Right lobe of liver (tissue), 6 donors: ENCODE data around the gene ANKRD11. TPM values are rescaled to one million over a fixed set of nuclear protein-coding genes. Genes with fewer than 3 reads are reported as not detected.

Experiments used
- ATAC-seq, 4 donors: fragments of 200-7000 bp; cut with Tn5 transposase; one replicate each; pipeline ENCODE4 v1.9.1; 2020; ENCODE audit warnings: mild to moderate bottlenecking in 4 of 4, moderate library complexity in 4 of 4
- DNase-seq, 3 donors: peaks; one replicate each; pipeline ENCODE4 v3.0.0-alpha.2; 2020
- H3K27ac ChIP-seq, 3 donors: fragments of 200-600 bp; one replicate each; pipeline ENCODE4 v1.8.0; 2022
- H3K27me3 ChIP-seq, 2 donors: fragments of 200-600 bp; one replicate each; pipeline ENCODE4 v1.8.0; 2022
- H3K36me3 ChIP-seq, 4 donors: fragments of 200-600 bp; sonication (generic) in 1 of 4; one replicate each; pipeline versions ENCODE4 v1.5.1 to v1.8.0; 2017 to 2022; ENCODE audit warnings: control low read depth in 1 of 4
- H3K4me1 ChIP-seq, 4 donors: fragments of 200-600 bp; sonication (generic) in 1 of 4; one replicate each; pipeline versions ENCODE4 v1.5.1 to v1.8.0; 2017 to 2022; ENCODE audit warnings: control low read depth in 1 of 4
- H3K4me3 ChIP-seq, 3 donors: fragments of 200-600 bp; one replicate each; pipeline ENCODE4 v1.8.0; 2022
- H3K9me3 ChIP-seq, 4 donors: fragments of 200-600 bp; sonication (generic) in 1 of 4; one replicate each; pipeline versions ENCODE4 v1.5.1 to v1.8.0; 2017 to 2022; ENCODE audit warnings: control low read depth in 1 of 4
- POLR2A ChIP-seq: fragments of 450-650 bp; IDR thresholded peaks from one replicate; pipeline ENCODE4 v1.6.1; 2017; ENCODE audit warnings: antibody characterized with exemption, mild to moderate bottlenecking
- WGBS: methylation state at CpG from one replicate; pipeline ENCODE4 v1.1.6; 2018; ENCODE audit warnings: low coverage, low lambda C conversion rate; ENCODE audit not compliant: insufficient coverage; ENCODE audit errors: missing lambda C conversion rate; 5-methylcytosine and 5-hydroxymethylcytosine counted together
- intact Hi-C, 2 donors: fragments of 100-400 bp; cut with DNase I; formaldehyde crosslinking; loops; one replicate each; pipeline versions ENCODE4 v1.11.2 to v1.14.1; 2022
- total RNA-seq, 6 experiments: library from RNA; depleted of rRNA in 2 of 6; stranded (reverse); fragments of >200 nt in 2 of 6; fragmentation: NEBNext Ultra II Directional in 3 of 6; extraction: Animal tissue kit (Norgen Biotek cat#: 25700) in 3 of 6; gene quantifications; one replicate each; pipeline versions ENCODE4 v1.1.0 to v1.2.4, GENCODE V29; 2016 to 2023
- TF ChIP-seq, protein P1 (sequence below), 4 donors: fragments of 200-600 bp in 3 of 4; fragments of 450-650 bp in 1 of 4; IDR thresholded peaks; one replicate each; pipeline versions ENCODE4 v1.5.1 to v1.8.0; 2016 to 2022; ENCODE audit warnings: antibody characterized with exemption in 4 of 4, mild to moderate bottlenecking in 2 of 4
- donor health status: DM: no; HTN: yes; CAD: no.
- donor health status: DM: no; HTN: no; CAD: no.
- donor health status: DM: no; HTN: no; CAD: no.
- donor health status: DM: no; HTN: yes; CAD: no.
- donor health status: DM: no; HTN: yes; CAD: no.

ANKRD11 gene
- total RNA-seq, 6 experiments from 2014 or later, result 26.2 to 65.8 (median 41.6) TPM

DNA sequence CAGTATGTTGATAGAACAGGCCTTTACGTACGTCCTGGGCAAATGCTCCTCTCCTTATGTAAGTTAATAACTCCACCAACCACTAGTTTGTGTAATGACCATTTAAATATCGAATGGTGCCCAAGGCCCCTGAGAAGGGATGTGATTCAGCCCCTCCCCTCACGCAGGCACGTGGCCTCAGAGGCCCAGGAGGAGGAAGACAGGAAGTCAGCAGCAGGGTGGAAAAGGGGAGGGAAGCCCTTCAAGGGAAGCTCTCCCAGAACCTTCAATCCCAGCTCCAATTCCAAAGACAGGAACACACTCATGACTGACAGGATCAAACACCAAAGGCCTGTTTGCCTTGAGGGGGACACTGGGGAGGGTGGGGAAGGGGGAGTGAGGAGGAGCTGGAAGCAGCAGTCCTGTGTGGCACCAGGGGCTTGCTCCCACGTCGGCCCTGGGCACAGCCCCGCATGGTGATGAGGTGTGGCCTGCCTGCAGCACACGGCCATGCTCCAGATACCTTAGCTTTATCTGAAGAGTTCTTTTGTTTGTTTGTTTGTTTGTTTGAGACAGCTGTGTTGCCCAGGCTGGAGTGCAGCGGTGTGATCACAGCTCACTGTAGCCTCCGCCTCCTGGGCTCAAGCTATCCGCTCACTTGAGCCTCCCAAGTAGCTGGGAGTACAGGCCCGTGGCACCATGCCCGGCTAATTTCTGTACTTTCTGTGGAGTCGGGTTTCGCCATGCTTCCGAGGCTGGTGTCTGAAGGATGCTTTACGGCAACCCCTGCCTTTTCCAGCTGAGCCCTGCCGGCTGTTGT is 167.8 kb downstream of the ANKRD11 start:
- Histone ChIP-seq H3K27ac (no peak overlapping the region), H3K27me3 (no peaks in the 10 kb centered on the region), H3K4me1 (peaks cover 0 to 43% (median 14%) of the 10 kb centered on the region in 4 donors), H3K9me3 (no peaks in the 10 kb centered on the region), H3K4me3 (no peak overlapping the region), H3K36me3 (no peaks in the 10 kb centered on the region)
- intact Hi-C loops, result no loop called here
- TF ChIP-seq, protein P1, sequence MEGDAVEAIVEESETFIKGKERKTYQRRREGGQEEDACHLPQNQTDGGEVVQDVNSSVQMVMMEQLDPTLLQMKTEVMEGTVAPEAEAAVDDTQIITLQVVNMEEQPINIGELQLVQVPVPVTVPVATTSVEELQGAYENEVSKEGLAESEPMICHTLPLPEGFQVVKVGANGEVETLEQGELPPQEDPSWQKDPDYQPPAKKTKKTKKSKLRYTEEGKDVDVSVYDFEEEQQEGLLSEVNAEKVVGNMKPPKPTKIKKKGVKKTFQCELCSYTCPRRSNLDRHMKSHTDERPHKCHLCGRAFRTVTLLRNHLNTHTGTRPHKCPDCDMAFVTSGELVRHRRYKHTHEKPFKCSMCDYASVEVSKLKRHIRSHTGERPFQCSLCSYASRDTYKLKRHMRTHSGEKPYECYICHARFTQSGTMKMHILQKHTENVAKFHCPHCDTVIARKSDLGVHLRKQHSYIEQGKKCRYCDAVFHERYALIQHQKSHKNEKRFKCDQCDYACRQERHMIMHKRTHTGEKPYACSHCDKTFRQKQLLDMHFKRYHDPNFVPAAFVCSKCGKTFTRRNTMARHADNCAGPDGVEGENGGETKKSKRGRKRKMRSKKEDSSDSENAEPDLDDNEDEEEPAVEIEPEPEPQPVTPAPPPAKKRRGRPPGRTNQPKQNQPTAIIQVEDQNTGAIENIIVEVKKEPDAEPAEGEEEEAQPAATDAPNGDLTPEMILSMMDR (IDR thresholded peaks at IDR 0.05), result no peak
- TF ChIP-seq POLR2A, result no peak
- DNase-seq (peak in 2 of 3 donors; percentile 23 to 50), ATAC-seq (peak in 2 of 4 donors; percentile 6 to 8)
- WGBS, result 59% methylated on average over 17 of the region's 19 CpGs

DNA sequence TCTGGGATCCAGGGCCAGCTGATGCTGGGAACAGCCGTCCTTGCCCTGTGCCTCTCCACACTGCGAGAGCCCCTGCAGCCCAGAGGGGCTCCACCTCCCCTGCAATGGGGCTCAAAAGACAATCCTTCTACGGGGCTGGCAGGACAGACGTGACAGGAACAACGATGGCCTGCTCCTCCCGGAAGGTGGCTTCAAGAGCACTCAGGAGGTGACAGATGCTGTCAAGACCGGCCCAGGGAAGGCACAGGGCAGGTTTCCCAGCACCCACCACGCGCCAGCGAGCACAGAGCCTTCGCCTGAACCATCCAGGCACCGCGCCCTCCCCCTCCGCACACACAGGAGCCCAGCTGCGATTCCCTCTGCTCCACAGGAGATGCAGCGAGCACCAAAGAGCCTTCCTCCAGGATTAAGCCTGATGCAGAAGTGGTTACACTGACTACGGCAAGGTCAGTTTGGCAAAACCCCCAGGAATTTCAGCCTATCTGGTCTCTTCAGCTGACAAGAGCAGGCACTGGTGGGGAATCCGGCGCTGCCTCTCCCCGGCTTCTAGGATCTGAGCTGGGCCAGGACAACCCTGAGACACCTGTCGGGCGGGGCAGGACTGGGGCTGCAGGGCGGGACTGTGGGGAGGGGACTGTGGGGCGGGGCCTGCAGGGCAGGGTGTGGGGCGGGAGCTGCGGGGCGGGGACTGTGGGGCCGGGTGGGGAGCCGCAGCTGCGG is 169.4 kb downstream of the ANKRD11 start:
- intact Hi-C loops, result no loop called here
- Histone ChIP-seq H3K9me3 (no peaks in the 10 kb centered on the region), H3K4me1 (peaks cover 0 to 35% (median 14%) of the 10 kb centered on the region in 4 donors), H3K27me3 (no peaks in the 10 kb centered on the region), H3K27ac (peak overlapping the region; percentile 10 to 67 (median 29)), H3K4me3 (no peak overlapping the region), H3K36me3 (no peaks in the 10 kb centered on the region)
- peak in 1 of 3 donors; percentile 54 for DNase-seq
- WGBS, result 75% methylated on average over 8 of the region's 30 CpGs
- ATAC-seq, result peak; percentile 1 to 5 (median 2)
- no peak for TF ChIP-seq POLR2A
- TF ChIP-seq, protein P1 (IDR thresholded peaks at IDR 0.05), result no peak

DNA sequence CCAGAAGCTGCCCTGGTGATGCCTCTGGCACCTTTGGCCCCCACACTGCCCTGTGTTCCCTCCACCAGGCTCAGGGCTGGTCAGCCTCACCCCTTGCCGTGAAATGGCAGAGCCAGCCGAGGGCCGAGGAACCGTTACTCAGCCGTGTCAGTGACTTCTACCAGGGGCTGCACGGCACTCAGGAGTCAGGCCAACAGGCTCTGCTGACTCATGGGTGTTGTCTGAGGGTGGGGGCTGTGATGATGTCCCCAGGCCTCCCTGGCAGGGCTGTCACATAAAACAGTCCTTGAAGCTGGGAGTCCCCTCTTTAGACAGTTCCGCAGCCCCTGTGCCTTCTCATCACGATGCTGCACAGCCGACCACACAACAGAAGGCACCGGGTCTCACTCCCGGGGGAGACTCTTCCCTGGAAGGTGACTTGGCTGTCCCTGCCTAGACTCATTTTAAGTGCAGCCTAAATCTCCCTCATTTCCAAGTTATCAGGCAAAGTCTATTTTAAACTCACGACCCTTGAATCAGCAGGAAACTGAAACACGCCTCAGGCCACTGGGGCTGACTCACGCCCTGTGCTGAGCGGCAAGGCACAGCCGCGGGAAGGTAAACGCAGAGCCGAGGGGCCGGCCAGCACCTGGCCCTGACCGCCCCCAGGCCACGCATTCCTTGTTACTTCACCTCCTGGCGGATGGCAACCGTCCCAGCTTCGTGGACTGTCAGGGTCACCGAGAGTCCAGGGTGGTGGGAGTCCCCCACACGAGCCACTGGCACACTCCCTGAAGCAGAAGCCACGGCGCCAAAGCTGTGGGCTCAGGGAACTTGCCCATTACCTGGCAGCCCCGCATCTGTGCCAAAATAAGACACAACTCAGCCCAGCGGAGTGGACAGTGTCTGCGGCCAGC is 170.2 kb downstream of the ANKRD11 start:
- H3K9me3 ChIP-seq, result no peaks in the 10 kb centered on the region
- DNase-seq (peak in 2 of 3 donors; percentile 69 to 79), ATAC-seq (peak; percentile 65 to 77 (median 66))
- peak overlapping the region; percentile 10 to 67 (median 29) for H3K27ac ChIP-seq
- no peak for TF ChIP-seq POLR2A
- TF ChIP-seq, protein P1 (IDR thresholded peaks at IDR 0.05), result no peak
- whole genome bisulfite sequencing, result 17% methylated on average over 19 of the region's 32 CpGs
- H3K27me3 ChIP-seq, result no peaks in the 10 kb centered on the region
- H3K4me3 ChIP-seq, result no peak overlapping the region
- intact Hi-C loops, result no loop called here
- H3K4me1 ChIP-seq, result peaks cover 0 to 30% (median 14%) of the 10 kb centered on the region in 4 donors
- H3K36me3 ChIP-seq, result no peaks in the 10 kb centered on the region

DNA sequence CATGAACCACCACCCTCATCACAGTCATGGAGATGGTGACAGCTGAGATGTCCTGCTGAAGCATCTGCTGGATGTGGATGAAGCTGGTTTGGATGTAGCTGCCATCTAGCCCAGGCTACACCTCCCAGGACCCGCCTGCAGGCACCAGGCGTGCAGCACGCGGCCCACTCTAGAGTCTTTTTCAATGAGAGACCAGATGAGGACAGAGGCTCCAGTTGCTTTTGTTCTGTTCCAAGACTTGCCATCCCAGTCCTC is 170.8 kb downstream of the ANKRD11 start:
- Histone ChIP-seq H3K36me3 (no peaks in the 10 kb centered on the region), H3K4me1 (peaks cover 0 to 30% (median 14%) of the 10 kb centered on the region in 4 donors), H3K27me3 (no peaks in the 10 kb centered on the region), H3K27ac (peak overlapping the region; percentile 10 to 47 (median 29)), H3K9me3 (no peaks in the 10 kb centered on the region), H3K4me3 (no peak overlapping the region)
- ATAC-seq (no peak), DNase-seq (no peak)
- intact Hi-C loops, result no loop called here
- TF ChIP-seq, protein P1 (IDR thresholded peaks at IDR 0.05), result no peak
- TF ChIP-seq POLR2A, result no peak
- WGBS, result 80% methylated on average over 1 of the region's 4 CpGs
